HUES64 (cell line): Measurements from ENCODE around the gene ZC3H10.
"Not testable (repeated sequence)": the region's sequence is repeated elsewhere in the genome, so short reads cannot be mapped to it uniquely, and the experiment has no call there.

ENCODE experiments used
- H3K27ac ChIP-seq: 2 replicates; pipeline ENCODE4 v1.7.0; 2013; ENCODE audit warnings: low read depth, low read length, inconsistent platforms
- H3K27me3 ChIP-seq: 2 replicates; pipeline ENCODE4 v1.6.1; 2013; ENCODE audit warnings: mild to moderate bottlenecking, low read length; ENCODE audit not compliant: insufficient read depth
- H3K36me3 ChIP-seq: 2 replicates; pipeline ENCODE4 v1.6.1; 2013; ENCODE audit warnings: mild to moderate bottlenecking, low read length; ENCODE audit not compliant: insufficient read depth
- H3K4me1 ChIP-seq: 2 replicates; pipeline ENCODE4 v1.6.1; 2013; ENCODE audit warnings: mild to moderate bottlenecking, low read length, moderate library complexity; ENCODE audit not compliant: insufficient read depth
- H3K4me3 ChIP-seq: 2 replicates; pipeline ENCODE4 v1.5.1; 2013; ENCODE audit warnings: mild to moderate bottlenecking, low read length, moderate library complexity
- H3K9ac ChIP-seq: 2 replicates; pipeline ENCODE4 v1.6.1; 2013; ENCODE audit warnings: mild to moderate bottlenecking, low read depth, low read length
- H3K9me3 ChIP-seq: 2 replicates; pipeline ENCODE4 v1.6.1; 2013; ENCODE audit warnings: low read depth, low read length; ENCODE audit not compliant: insufficient read depth
- WGBS: fragments of 150-250, 120-280 bp; methylation state at CpG from one replicate; pipeline ENCODE4 v1.1.7; 2013; ENCODE audit warnings: missing lambda C conversion rate; 5-methylcytosine and 5-hydroxymethylcytosine counted together

Gene ZC3H10

DNA sequence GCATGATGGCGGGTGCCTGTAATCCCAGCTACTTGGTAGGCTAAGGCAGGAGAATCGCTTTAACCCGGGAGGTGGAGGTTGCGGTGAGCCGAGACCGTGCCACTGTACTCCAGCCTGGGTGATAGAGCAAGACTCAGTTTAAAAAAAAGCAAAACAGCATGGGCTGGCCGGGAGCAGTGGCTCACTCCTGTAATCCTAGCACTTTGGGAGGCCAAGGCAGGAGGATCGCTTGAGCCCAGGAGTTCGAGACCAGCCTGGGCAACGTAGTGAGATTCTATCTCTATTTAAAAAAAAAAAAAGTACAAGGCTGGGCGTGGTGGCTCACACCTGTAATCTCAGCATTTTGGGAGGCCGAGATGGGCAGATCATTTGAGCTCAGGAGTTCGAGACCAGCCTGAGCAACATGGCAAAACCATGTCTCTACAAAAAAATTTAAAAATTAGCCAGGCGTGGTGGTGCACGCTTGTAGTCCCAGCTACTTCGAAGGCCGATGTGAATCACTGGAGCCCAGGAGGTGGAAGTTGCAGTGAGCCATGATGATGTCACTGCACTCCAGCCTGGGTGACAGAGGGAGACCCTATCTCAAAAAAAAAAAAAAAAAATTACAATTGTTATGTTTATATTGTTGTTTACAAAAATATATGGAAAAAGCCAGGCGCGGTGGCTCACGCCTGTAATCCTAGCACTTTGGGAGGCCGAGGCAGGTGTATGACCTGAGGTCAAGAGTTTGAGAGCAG, 38.6 kb downstream of the ZC3H10 start:
- H3K4me1 ChIP-seq: peaks cover 26% of the 10 kb centered on the region
- not testable (repeated sequence) for H3K27me3 ChIP-seq, H3K9me3 ChIP-seq
- peak overlapping the region; percentile 49 for H3K4me3 ChIP-seq
- H3K27ac ChIP-seq: peak overlapping the region; percentile 94
- peak overlapping the region; percentile 71 for H3K9ac ChIP-seq
- peaks cover 39% of the 10 kb centered on the region for H3K36me3 ChIP-seq
- 96% methylated on average over 21 of the region's 21 CpGs for WGBS

DNA sequence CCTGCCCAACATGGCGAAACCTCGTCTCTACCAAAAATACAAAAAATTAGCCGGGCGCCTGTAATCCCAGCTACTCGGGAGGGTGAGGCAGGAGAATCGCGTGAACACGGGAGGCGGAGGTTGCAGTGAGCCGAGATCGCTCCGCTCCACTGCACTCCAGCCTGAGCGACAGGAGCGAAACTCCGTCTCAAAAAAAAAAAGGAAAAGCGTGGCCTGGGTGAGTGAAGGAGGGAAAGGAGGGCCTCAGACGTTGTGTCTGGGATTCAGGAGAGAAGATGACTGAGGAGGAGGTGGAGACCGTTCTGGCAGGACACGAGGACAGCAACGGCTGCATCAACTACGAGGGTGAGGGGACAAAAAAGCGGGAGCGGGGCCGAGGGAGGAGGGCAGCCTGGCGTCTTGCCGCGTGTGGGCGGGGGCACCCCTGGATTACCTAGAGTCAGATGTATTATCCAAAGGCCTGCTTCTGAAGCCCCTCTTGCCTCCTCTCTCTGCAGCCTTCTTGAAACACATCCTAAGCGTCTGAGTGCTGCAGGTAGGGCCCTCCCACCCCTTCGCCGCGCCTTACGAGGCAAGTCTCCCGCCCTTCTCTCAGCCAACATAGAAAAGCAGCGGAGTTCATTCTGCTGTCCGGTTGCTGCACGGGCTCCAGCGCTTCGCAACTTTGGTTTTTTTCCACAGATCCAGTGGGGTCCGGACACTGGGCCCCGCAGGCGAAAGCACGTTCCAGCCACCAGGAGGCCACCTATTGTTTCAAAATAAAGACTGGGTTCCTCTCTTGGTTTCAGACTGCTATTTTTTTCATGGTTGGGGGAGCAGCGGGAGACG, 39.3 kb downstream of the ZC3H10 start:
- WGBS: 22% methylated on average over 43 of the region's 45 CpGs
- peaks cover 47% of the 10 kb centered on the region for H3K36me3 ChIP-seq
- H3K9me3 ChIP-seq: no peaks in the 10 kb centered on the region
- peaks cover 34% of the 10 kb centered on the region for H3K4me1 ChIP-seq
- H3K27ac ChIP-seq: peak overlapping the region; percentile 94
- H3K4me3 ChIP-seq: peak overlapping the region; percentile 49
- H3K27me3 ChIP-seq: no peaks in the 10 kb centered on the region
- H3K9ac ChIP-seq: peak overlapping the region; percentile 71

DNA sequence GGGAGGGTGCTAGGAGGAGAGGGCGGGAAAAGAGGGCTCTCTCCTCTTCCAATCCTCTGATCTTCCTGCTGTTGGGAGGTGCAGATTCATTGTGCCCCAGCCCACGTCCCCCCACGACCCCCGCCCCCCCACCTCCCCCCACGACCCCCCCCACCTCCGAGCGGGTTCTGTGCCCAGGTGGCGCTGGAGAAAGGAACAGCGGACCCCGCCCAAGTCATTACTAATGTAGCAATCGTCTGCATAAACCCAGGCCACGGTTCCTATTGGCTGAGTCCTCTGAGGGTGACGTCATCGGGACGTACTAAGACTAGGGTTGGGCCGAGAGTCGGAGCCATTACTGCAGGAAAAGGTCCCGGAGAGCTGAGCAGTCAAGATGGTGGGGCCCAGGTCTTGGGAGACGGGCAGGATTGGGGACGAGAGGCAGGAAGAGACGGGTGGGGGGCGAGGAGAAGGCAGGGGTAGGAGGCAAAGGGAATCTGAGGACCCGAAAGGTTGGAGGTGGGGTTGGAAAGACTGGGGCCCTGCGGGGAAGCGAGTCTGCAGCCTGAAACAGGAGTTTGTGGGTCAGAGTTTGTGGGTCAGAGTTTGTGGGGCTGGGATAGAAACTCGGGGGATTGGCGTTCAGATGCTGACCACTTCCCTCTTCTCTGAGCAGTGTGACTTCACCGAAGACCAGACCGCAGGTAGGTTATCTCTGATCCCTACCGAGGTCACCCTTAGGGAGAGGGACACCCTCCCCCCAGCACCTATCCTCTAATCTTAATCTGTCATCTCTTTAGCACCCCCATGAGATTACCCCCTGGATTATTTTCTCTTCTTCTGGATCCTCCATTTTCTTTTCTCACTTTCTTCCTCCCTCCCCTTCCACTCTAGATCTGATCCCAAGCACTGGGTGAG, 40.2 kb downstream of the ZC3H10 start, which contains the start of gene MYL6:
Gene MYL6, plus strand, starts transcription at position 331 of the 897 bp plus-strand sequence. Its CDS starts 43 bp downstream, at position 374.
- no peaks in the 10 kb centered on the region for H3K27me3 ChIP-seq
- peak within 1 kb of the TSS; percentile 94 for H3K27ac ChIP-seq
- peaks cover 56% of the 10 kb centered on the region for H3K36me3 ChIP-seq
- H3K4me3 ChIP-seq: peak within 1 kb of the TSS; percentile 94
- H3K9me3 ChIP-seq: no peaks in the 10 kb centered on the region
- H3K9ac ChIP-seq: peak within 1 kb of the TSS; percentile 97
- H3K4me1 ChIP-seq: peaks cover 38% of the 10 kb centered on the region
- WGBS: under 1% methylated on average over 25 of the region's 30 CpGs

DNA sequence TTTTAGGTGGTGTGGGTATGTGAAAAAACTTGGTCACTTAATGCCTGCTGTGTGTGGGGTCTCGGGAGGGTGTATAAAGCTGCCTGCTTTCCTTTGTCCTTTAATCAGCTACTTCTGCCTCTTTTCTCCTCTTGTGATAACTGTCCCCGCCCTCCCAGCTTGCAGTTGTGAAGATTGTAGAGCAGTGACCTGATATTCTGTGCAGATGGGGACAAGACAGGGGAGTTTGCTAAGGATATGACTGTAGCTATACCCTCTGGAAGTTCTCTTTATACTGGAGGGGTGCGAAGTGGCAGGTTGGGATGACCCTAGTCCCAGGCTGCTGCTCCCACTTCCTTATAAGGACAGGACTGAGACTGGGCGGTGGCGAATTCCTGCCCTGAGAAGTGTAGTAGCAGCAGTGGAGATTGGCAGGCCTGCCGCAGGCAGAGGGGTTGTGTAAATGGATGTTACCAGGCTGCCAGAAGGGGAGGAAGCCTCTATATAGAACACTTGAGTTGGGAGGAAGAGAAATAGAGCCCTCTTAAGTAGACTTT, 40.9 kb downstream of the ZC3H10 start:
- Histone ChIP-seq H3K9ac (peak overlapping the region; percentile 97), H3K36me3 (peaks cover 63% of the 10 kb centered on the region), H3K4me1 (peaks cover 38% of the 10 kb centered on the region), H3K9me3 (no peaks in the 10 kb centered on the region), H3K4me3 (peak overlapping the region; percentile 94), H3K27ac (peak overlapping the region; percentile 86), H3K27me3 (no peaks in the 10 kb centered on the region)
- WGBS: under 1% methylated on average over 6 of the region's 6 CpGs

DNA sequence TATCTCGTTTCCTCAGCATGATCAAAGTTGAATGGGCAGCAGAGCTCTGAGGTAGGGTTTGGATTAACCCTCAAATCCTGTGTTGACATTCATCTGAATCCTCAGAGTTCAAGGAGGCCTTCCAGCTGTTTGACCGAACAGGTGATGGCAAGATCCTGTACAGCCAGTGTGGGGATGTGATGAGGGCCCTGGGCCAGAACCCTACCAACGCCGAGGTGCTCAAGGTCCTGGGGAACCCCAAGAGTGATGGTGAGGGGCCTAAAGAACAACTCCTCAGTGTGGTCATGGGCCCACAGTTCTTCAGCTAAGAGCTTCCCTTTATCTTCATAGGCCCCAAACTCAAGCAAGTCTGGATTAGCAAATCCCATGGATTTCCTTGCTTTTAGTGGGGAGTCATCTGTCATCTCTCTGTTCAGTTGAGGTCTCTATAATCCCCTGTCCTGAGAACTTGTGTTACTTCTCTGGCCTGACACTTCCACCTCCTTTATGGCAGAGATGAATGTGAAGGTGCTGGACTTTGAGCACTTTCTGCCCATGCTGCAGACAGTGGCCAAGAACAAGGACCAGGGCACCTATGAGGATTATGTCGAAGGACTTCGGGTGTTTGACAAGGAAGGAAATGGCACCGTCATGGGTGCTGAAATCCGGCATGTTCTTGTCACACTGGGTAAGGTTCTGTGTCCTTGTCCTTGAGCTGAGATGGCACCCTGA, 41.6 kb downstream of the ZC3H10 start:
- Histone ChIP-seq H3K4me3 (peak overlapping the region; percentile 94), H3K27me3 (no peaks in the 10 kb centered on the region), H3K27ac (peak overlapping the region; percentile 86), H3K9me3 (no peaks in the 10 kb centered on the region), H3K4me1 (peaks cover 38% of the 10 kb centered on the region), H3K9ac (peak overlapping the region; percentile 97), H3K36me3 (peaks cover 67% of the 10 kb centered on the region)
- 69% methylated on average over 8 of the region's 8 CpGs for WGBS

DNA sequence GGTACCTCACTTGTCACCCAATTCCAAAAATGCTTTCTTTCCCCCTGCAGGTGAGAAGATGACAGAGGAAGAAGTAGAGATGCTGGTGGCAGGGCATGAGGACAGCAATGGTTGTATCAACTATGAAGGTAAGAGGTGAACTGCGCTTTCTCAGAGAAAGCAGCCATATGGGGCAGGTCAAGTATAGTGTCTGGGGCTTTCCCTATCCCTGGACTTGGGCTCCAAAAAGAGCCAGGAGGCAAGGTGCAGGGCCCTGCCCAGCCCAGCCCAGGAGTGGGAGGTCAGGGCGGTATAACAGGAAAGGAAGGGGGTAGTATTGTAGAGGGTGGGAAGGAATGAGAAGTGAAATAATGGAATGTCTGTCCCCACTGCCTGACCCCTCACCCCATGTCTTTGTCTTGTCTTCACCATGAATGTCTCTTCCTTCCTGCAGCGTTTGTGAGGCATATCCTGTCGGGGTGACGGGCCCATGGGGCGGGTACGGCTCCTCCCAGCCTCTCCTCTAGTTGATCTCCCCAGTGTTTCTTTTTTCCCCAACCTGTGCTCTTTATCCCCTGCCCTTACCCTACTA, 42.2 kb downstream of the ZC3H10 start:
- Histone ChIP-seq H3K36me3 (peaks cover 67% of the 10 kb centered on the region), H3K4me1 (peaks cover 38% of the 10 kb centered on the region), H3K9ac (peak overlapping the region; percentile 97; the same call in 1 of the 2 replicates), H3K27me3 (no peaks in the 10 kb centered on the region), H3K27ac (peak overlapping the region; percentile 86), H3K4me3 (peak overlapping the region; percentile 94), H3K9me3 (no peaks in the 10 kb centered on the region)
- WGBS: 72% methylated on average over 7 of the region's 7 CpGs

DNA sequence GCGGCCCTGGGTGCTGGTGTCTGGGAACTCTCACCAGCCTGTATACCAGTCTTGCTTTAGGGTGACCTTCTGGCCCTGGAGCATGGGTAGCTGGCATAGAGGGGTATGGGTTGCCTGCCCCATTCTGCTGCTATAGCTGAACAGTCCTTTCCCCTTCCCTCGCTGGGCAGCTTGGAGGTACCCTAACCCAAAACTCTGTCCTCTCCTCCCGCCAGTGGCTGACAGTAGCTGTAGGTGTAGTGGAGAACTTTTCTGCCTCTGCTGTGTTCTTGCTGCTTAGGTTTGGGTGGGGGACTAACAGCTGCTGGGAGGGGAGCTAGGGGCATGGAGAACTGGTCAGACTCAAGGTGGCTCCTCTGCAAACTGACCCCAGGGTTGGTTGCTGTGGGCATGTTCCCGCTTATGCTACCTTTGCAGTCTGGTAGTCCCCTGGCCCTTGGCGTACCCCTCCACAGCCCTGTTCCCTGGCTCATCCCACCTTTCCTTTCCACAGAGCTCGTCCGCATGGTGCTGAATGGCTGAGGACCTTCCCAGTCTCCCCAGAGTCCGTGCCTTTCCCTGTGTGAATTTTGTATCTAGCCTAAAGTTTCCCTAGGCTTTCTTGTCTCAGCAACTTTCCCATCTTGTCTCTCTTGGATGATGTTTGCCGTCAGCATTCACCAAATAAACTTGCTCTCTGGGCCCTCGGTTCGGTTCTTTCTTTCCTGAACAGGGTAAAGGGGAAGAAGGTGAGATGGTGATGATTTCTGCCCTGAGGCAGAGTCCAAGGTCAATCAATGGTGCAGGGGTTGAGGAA, 43.0 kb downstream of the ZC3H10 start:
- H3K27ac ChIP-seq: peak overlapping the region; percentile 86
- peaks cover 38% of the 10 kb centered on the region for H3K4me1 ChIP-seq
- H3K9ac ChIP-seq: peak overlapping the region; percentile 4; the same call in 1 of the 2 replicates
- no peaks in the 10 kb centered on the region for H3K9me3 ChIP-seq
- peak overlapping the region; percentile 94 for H3K4me3 ChIP-seq
- WGBS: 90% methylated on average over 9 of the region's 11 CpGs
- H3K27me3 ChIP-seq: no peaks in the 10 kb centered on the region
- H3K36me3 ChIP-seq: peaks cover 68% of the 10 kb centered on the region

DNA sequence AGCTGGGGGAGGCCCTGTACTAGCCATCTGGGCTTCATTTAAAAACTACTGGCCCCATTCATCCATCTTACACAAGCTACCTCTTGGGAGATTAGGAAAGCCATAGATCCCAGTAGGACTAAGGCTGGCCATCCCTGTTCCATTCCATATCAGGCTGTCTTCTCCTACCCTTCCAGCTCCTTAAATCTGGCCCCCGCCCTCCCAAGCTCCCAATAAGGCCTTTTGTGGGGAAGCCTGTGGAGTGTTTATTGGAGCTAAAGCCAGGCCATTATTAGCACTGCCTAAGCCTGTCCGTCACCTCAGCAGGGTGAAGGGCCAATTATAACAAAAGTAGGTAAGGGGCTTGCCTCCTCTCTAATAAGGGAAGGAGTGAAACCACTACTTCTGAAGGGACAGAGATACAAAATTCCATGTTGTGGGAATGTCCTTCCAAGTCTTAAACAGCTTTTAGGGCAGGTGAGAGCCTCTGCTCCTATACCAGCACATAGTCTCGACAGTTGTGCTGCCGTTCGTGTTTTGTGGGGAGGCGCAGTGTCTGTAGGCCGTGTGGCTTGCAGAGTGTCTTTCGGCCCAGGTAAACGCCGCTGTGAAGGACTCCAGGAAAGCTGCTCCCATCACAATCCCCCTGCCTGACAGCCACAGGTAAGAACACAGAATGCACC, 43.8 kb downstream of the ZC3H10 start:
- Histone ChIP-seq H3K36me3 (peaks cover 75% of the 10 kb centered on the region), H3K9ac (no peak overlapping the region), H3K27me3 (no peaks in the 10 kb centered on the region), H3K4me3 (no peak overlapping the region), H3K27ac (peak overlapping the region; percentile 38; the same call in 1 of the 2 replicates), H3K4me1 (peaks cover 38% of the 10 kb centered on the region), H3K9me3 (no peaks in the 10 kb centered on the region)
- 92% methylated on average over 10 of the region's 10 CpGs for WGBS
